HepG2 (cell line): ENCODE measurements around the gene MRPL27. TPM values are rescaled to one million over a fixed set of nuclear protein-coding genes. Genes with fewer than 3 reads are reported as not detected.
A peak's percentile ranks its signal among the peaks of the same experiment; 100 is the strongest.

Source experiments
- ATF7-NPFF ChIP-seq: sonication (generic); formaldehyde crosslinking; IDR thresholded peaks from 2 replicates; pipeline ENCODE4 v1.8.1; 2023; ENCODE audit warnings: mild to moderate bottlenecking, low read depth, missing genetic modification reagents, moderate library complexity
- CEBPZ ChIP-seq: IDR thresholded peaks from 2 replicates; pipeline ENCODE4 v1.6.1; 2012; ENCODE audit warnings: low read length, improper control_type of control experiment
- DPF2 ChIP-seq: sonication (generic); formaldehyde crosslinking; IDR thresholded peaks from 2 replicates; pipeline ENCODE4 v1.4.0; 2020; ENCODE audit warnings: mild to moderate bottlenecking, low read depth, missing genetic modification reagents, borderline replicate concordance
- ELF3 ChIP-seq: IDR thresholded peaks from 2 replicates; pipeline ENCODE4 v1.6.1; 2016; ENCODE audit warnings: missing genetic modification reagents, missing compliant biosample characterization
- HMG20A ChIP-seq: IDR thresholded peaks from 2 replicates; pipeline ENCODE4 v1.6.1; 2016; ENCODE audit warnings: borderline replicate concordance
- IRF2 ChIP-seq: IDR thresholded peaks from 2 replicates; pipeline ENCODE4 v1.6.1; 2018; ENCODE audit warnings: missing genetic modification reagents, missing compliant biosample characterization
- NFE2 ChIP-seq: sonication (generic); formaldehyde crosslinking; IDR thresholded peaks from 2 replicates; pipeline ENCODE4 v1.4.0; 2020; ENCODE audit warnings: missing genetic modification reagents
- NONO ChIP-seq, 2 experiments: fragments of 450-650 bp in 1 of 2; sonication (generic) in 1 of 2; formaldehyde crosslinking in 1 of 2; IDR thresholded peaks in 1 of 2; conservative IDR thresholded peaks in 1 of 2; 2 replicates each; pipeline versions ENCODE4 v1.6.1 to v1.8.0; 2017 to 2022; ENCODE audit warnings: mild to moderate bottlenecking in 1 of 2, missing genetic modification reagents in 1 of 2, moderate library complexity in 1 of 2
- PATZ1 ChIP-seq: sonication (generic); formaldehyde crosslinking; IDR thresholded peaks from 2 replicates; pipeline ENCODE4 v1.4.0; 2020; ENCODE audit warnings: missing genetic modification reagents
- PCBP2 ChIP-seq: fragments of 200-400 bp; formaldehyde crosslinking; optimal IDR thresholded peaks from 2 replicates; pipeline ENCODE3; 2018; ENCODE audit warnings: low read length, low read depth; ENCODE audit not compliant: poor library complexity, severe bottlenecking
- SALL2 ChIP-seq: sonication (generic); formaldehyde crosslinking; IDR thresholded peaks from 2 replicates; pipeline ENCODE4 v1.8.1; 2023; ENCODE audit warnings: mild to moderate bottlenecking, missing genetic modification reagents, inconsistent platforms
- SRSF4 ChIP-seq: fragments of 200-400 bp; formaldehyde crosslinking; IDR thresholded peaks from one replicate; pipeline ENCODE4 v1.6.1; 2018; ENCODE audit warnings: mild to moderate bottlenecking, low read depth, low read length, moderate library complexity; ENCODE audit not compliant: poor library complexity, severe bottlenecking
- ZFAT ChIP-seq: sonication (generic); formaldehyde crosslinking; conservative IDR thresholded peaks from 2 replicates; pipeline ENCODE4 v1.8.1; 2023; ENCODE audit warnings: missing genetic modification reagents, inconsistent platforms
- ZFP36 ChIP-seq: fragments of 150-350 bp; IDR thresholded peaks from 2 replicates; pipeline ENCODE4 v1.6.1; 2018; ENCODE audit warnings: borderline replicate concordance, low read length, low read depth; ENCODE audit not compliant: partially characterized antibody
- ZNF276 ChIP-seq: sonication (generic); formaldehyde crosslinking; IDR thresholded peaks from 2 replicates; pipeline ENCODE4 v1.4.0; 2020; ENCODE audit warnings: mild to moderate bottlenecking, low read depth, missing genetic modification reagents
- ZNF609 ChIP-seq: sonication (generic); formaldehyde crosslinking; IDR thresholded peaks from 2 replicates; pipeline ENCODE4 v1.4.0; 2020; ENCODE audit warnings: mild to moderate bottlenecking, missing genetic modification reagents, borderline replicate concordance
- ZNF776 ChIP-seq: sonication (generic); formaldehyde crosslinking; IDR thresholded peaks from 2 replicates; pipeline ENCODE4 v1.4.0; 2020; ENCODE audit warnings: mild to moderate bottlenecking, missing genetic modification reagents
- polyA plus RNA-seq, 8 experiments: library from polyadenylated mRNA; depleted of rRNA in 3 of 8; stranded (reverse) in 7 of 8; unstranded in 1 of 8; fragments of >200 nt; fragmentation: Illumina TruSeq in 4 of 8; extraction: Trizol in 4 of 8; gene quantifications; 2 replicates each; pipeline versions ENCODE4 v1.2.1 to v1.2.3, GENCODE V29; 2011 to 2016; ENCODE audit warnings: low read depth in 4 of 8, missing spikeins in 1 of 8, mixed read lengths in 1 of 8; ENCODE audit not compliant: insufficient read depth in 1 of 8
- total RNA-seq, 5 experiments: library from RNA; depleted of rRNA; stranded (reverse); fragments of >200 nt; fragmentation: Illumina TruSeq; extraction: Trizol; gene quantifications; 2 replicates each; pipeline ENCODE4 v1.2.3, GENCODE V29; 2016; ENCODE audit warnings: low read depth in 1 of 5

Gene MRPL27
- total and polyA plus RNA-seq, 2 of the 13 experiments (the other 11 are each of a cell fraction or from before 2014, with no cell fraction given): 137 to 217 TPM

- TF ChIP-seq ZNF609 (no peak), NONO (IDR thresholded peaks at IDR 0.05) (no peak), NONO (CRISPR knock-in tag; conservative IDR thresholded peaks at IDR 0.05) (no peak), SRSF4 (no peak), PATZ1 (no peak), DPF2 (no peak), ZFP36 (no peak), NFE2 (CRISPR knock-in tag) (no peak), CEBPZ (no peak), ZNF776 (CRISPR knock-in tag) (no peak), PCBP2 (no peak), ZNF276 (no peak), HMG20A (CRISPR knock-in tag) (no peak), IRF2 (CRISPR knock-in tag) (no peak), ELF3 (CRISPR knock-in tag) (no peak), ZFAT (CRISPR knock-in tag) (no peak), SALL2 (CRISPR knock-in tag) (no peak), ATF7-NPFF (CRISPR knock-in tag) (0 out of 2 replicates have a peak, but pooled peaks have one; percentile 21)
Measured at GRCh38 chr17:50372222-50372757, 694 bp downstream of the MRPL27 start (continued).
